TTC549 (cell line): ENCODE results near the gene PCBP1.
"Not testable (repeated sequence)": the region's sequence is repeated elsewhere in the genome, so short reads cannot be mapped to it uniquely, and the experiment has no call there.

Source experiments
- FAIRE-seq: peaks from 2 replicates; lab custom pipeline; 2012; peaks lifted over from hg19 to GRCh38; lab: Jason Lieb, UNC

Gene PCBP1

GRCh38 chr2:70099270-70099669 lies 12.0 kb downstream of the PCBP1 start:
- no peak for FAIRE-seq

GRCh38 chr2:70101174-70101573 lies 13.9 kb downstream of the PCBP1 start:
- no peak for FAIRE-seq

- not testable (repeated sequence) for FAIRE-seq
Measured at GRCh38 chr2:70101686-70102085, 14.4 kb downstream of the PCBP1 start.

- not testable (repeated sequence) for FAIRE-seq
Measured at GRCh38 chr2:70102323-70102905, 15.1 kb downstream of the PCBP1 start.

GRCh38 chr2:70103531-70104061 lies 16.3 kb downstream of the PCBP1 start:
- FAIRE-seq: no peak

GRCh38 chr2:70104231-70105111 lies 17.2 kb downstream of the PCBP1 start:
- FAIRE-seq: peak; percentile 96

GRCh38 chr2:70106138-70106537 lies 18.9 kb downstream of the PCBP1 start:
- FAIRE-seq: not testable (repeated sequence)

- FAIRE-seq: not testable (repeated sequence)
Measured at GRCh38 chr2:70110397-70110796, 23.1 kb downstream of the PCBP1 start.

- FAIRE-seq: no peak
Measured at GRCh38 chr2:70111752-70112591, 24.7 kb downstream of the PCBP1 start.

GRCh38 chr2:70113359-70114070 lies 26.2 kb downstream of the PCBP1 start:
- no peak for FAIRE-seq

GRCh38 chr2:70115646-70116442 lies 28.6 kb downstream of the PCBP1 start:
- no peak for FAIRE-seq

GRCh38 chr2:70116936-70117552 lies 29.8 kb downstream of the PCBP1 start:
- FAIRE-seq: peak; percentile 33

- peak; percentile 87 for FAIRE-seq
Measured at GRCh38 chr2:70118798-70119454, 31.6 kb downstream of the PCBP1 start.

GRCh38 chr2:70121627-70122372 lies 34.5 kb downstream of the PCBP1 start:
- no peak for FAIRE-seq

GRCh38 chr2:70122470-70122869 lies 35.2 kb downstream of the PCBP1 start:
- no peak for FAIRE-seq

- peak; percentile 88 for FAIRE-seq
Measured at GRCh38 chr2:70123051-70123828, 36.0 kb downstream of the PCBP1 start.

- FAIRE-seq: no peak
Measured at GRCh38 chr2:70123829-70124116, 36.5 kb downstream of the PCBP1 start.

GRCh38 chr2:70124983-70125480 lies 37.8 kb downstream of the PCBP1 start:
- FAIRE-seq: no peak
